Prostate gland (tissue), 2 donors: ENCODE measurements around the gene LSAMP. TPM values are rescaled to one million over a fixed set of nuclear protein-coding genes. Genes with fewer than 3 reads are reported as not detected.

Source experiments
- DNase-seq: peaks from one replicate; pipeline ENCODE4 v3.0.0-alpha.2; 2019; ENCODE audit warnings: low spot score
- H3K27ac ChIP-seq, 2 donors: fragments of 200-600 bp; sonication (generic); 2 replicates each; pipeline ENCODE4 v1.5.1; 2017 to 2019
- H3K27me3 ChIP-seq: fragments of 200-600 bp; sonication (generic); replicated peaks from 2 replicates; pipeline ENCODE4 v1.5.1; 2019; ENCODE audit not compliant: insufficient read depth
- H3K36me3 ChIP-seq, 2 donors: fragments of 200-600 bp; sonication (generic); 1 replicate in 1 of 2; 2 replicates in 1 of 2; pipeline versions ENCODE4 v1.5.1 to v1.8.1; 2017 to 2019
- H3K4me1 ChIP-seq: fragments of 200-600 bp; sonication (generic); replicated peaks from 2 replicates; pipeline ENCODE4 v1.5.1; 2019
- H3K4me3 ChIP-seq, 2 donors: fragments of 200-600 bp; sonication (generic); 2 replicates each; pipeline ENCODE4 v1.5.1; 2017 to 2019
- H3K9me3 ChIP-seq: fragments of 200-600 bp; sonication (generic); 2 replicates; pipeline ENCODE4 v1.5.1; 2017
- POLR2A ChIP-seq: fragments of 450-650 bp; IDR thresholded peaks from one replicate; pipeline ENCODE4 v1.6.1; 2016; ENCODE audit warnings: antibody characterized with exemption, mild to moderate bottlenecking
- POLR2AphosphoS5 ChIP-seq: sonication (generic); formaldehyde crosslinking; IDR thresholded peaks from one replicate; pipeline ENCODE4 v1.6.1; 2017; ENCODE audit warnings: antibody characterized with exemption
- WGBS: methylation state at CpG from one replicate; pipeline ENCODE4 v1.1.5; 2018; 5-methylcytosine and 5-hydroxymethylcytosine counted together
- intact Hi-C: fragments of 100-400 bp; cut with DNase I; formaldehyde crosslinking; loops from one replicate; pipeline ENCODE4 v1.14.2; 2022
- total RNA-seq, 2 donors: library from RNA; depleted of rRNA; stranded (reverse); fragments of >200 nt; gene quantifications; one replicate each; pipeline ENCODE4 v1.1.0, GENCODE V29; 2016
- TF ChIP-seq, protein P1 (sequence below), 4 experiments: fragments of 200-600 bp in 2 of 4; fragments of 450-650 bp in 2 of 4; sonication (generic) in 2 of 4; IDR thresholded peaks; 1 replicate in 3 of 4; 2 replicates in 1 of 4; pipeline ENCODE4 v1.5.1; 2016 to 2019; ENCODE audit warnings: antibody characterized with exemption in 4 of 4, mild to moderate bottlenecking in 2 of 4, moderate library complexity in 2 of 4

Gene LSAMP
- total RNA-seq, 2 donors from 2014 or later: 15.4 to 38.0 TPM

DNA sequence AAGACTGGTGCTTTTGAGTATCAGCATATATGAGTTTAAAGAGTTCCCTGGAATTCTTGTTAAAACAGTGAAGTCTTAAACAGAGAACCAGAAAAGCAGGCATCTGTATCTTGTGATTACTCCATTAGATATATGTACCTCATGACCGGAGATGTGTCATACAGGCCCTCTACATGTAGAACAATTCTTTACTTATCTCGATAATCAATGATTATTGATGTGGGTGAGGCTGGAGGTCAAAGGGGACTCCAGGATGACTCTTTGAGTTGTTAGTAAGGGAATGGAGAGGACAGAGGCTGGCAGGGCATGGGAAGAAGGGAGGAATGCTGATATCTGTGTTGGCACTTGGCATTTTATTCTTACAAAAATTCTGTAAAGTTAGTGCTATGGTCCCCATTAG, 666.3 kb downstream of the LSAMP start:
- DNase-seq: no peak
- no peak overlapping the region for H3K27ac ChIP-seq
- H3K9me3 ChIP-seq: no peaks in the 10 kb centered on the region
- H3K27me3 ChIP-seq: no peaks in the 10 kb centered on the region
- H3K4me3 ChIP-seq: no peak overlapping the region
- 55% methylated on average over 2 of the region's 2 CpGs for WGBS
- no peaks in the 10 kb centered on the region for H3K36me3 ChIP-seq
- H3K4me1 ChIP-seq: no peaks in the 10 kb centered on the region
- intact Hi-C loops: no loop called here
- no peak for TF ChIP-seq POLR2AphosphoS5
- TF ChIP-seq, protein P1, sequence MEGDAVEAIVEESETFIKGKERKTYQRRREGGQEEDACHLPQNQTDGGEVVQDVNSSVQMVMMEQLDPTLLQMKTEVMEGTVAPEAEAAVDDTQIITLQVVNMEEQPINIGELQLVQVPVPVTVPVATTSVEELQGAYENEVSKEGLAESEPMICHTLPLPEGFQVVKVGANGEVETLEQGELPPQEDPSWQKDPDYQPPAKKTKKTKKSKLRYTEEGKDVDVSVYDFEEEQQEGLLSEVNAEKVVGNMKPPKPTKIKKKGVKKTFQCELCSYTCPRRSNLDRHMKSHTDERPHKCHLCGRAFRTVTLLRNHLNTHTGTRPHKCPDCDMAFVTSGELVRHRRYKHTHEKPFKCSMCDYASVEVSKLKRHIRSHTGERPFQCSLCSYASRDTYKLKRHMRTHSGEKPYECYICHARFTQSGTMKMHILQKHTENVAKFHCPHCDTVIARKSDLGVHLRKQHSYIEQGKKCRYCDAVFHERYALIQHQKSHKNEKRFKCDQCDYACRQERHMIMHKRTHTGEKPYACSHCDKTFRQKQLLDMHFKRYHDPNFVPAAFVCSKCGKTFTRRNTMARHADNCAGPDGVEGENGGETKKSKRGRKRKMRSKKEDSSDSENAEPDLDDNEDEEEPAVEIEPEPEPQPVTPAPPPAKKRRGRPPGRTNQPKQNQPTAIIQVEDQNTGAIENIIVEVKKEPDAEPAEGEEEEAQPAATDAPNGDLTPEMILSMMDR (IDR thresholded peaks at IDR 0.05): no peak
- no peak for TF ChIP-seq POLR2A

DNA sequence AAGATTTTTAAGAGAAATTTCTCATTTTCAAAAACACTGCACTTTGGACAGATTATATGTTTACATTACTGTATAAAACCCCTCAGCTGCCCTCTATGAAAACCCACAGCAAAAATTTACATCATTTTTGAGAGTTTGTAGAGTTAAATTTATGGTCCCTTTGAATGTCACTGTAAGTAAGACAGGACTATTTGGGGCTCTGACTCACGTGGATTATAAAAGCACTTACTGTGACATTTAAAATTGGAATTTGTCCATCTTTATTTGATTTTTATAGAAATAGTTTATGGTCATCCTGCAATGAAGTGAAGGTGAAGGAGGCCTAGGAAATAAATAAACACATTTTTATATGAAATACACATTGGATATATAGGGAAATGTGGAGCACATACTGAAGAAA, 672.3 kb downstream of the LSAMP start:
- intact Hi-C loops: no loop called here
- Histone ChIP-seq H3K9me3 (no peaks in the 10 kb centered on the region), H3K27me3 (no peaks in the 10 kb centered on the region), H3K4me1 (no peaks in the 10 kb centered on the region), H3K4me3 (no peak overlapping the region), H3K36me3 (no peaks in the 10 kb centered on the region), H3K27ac (no peak overlapping the region)
- WGBS: 18% methylated on average over 1 of the region's 1 CpG
- no peak for TF ChIP-seq POLR2AphosphoS5
- TF ChIP-seq, protein P1 (IDR thresholded peaks at IDR 0.05): no peak
- no peak for DNase-seq

DNA sequence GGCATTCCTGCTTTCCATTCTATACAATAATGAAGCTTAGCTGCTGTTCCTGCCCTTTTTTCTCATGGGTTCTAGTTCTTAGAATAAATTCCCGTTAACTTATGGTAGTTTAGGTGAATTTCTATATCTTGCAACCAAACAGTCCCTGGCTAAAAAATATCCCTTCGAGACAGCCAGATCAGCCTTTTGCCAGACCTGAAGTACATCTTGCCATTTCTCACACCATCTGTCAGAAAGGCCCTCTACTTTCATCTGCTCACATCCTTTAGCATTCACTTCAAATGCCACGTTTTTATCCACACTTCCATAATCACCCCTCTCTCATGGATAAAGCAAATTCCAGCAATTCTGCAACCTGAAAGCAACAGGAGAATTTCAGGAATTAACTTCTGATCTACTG, 676.6 kb downstream of the LSAMP start:
- TF ChIP-seq POLR2AphosphoS5 (no peak), POLR2A (no peak)
- TF ChIP-seq, protein P1 (IDR thresholded peaks at IDR 0.05): no peak
- WGBS: 89% methylated on average over 3 of the region's 3 CpGs
- Histone ChIP-seq H3K27ac (no peak overlapping the region), H3K4me1 (no peaks in the 10 kb centered on the region), H3K9me3 (no peaks in the 10 kb centered on the region), H3K36me3 (no peaks in the 10 kb centered on the region), H3K27me3 (no peaks in the 10 kb centered on the region), H3K4me3 (no peak overlapping the region)
- intact Hi-C loops: no loop called here
- no peak for DNase-seq

DNA sequence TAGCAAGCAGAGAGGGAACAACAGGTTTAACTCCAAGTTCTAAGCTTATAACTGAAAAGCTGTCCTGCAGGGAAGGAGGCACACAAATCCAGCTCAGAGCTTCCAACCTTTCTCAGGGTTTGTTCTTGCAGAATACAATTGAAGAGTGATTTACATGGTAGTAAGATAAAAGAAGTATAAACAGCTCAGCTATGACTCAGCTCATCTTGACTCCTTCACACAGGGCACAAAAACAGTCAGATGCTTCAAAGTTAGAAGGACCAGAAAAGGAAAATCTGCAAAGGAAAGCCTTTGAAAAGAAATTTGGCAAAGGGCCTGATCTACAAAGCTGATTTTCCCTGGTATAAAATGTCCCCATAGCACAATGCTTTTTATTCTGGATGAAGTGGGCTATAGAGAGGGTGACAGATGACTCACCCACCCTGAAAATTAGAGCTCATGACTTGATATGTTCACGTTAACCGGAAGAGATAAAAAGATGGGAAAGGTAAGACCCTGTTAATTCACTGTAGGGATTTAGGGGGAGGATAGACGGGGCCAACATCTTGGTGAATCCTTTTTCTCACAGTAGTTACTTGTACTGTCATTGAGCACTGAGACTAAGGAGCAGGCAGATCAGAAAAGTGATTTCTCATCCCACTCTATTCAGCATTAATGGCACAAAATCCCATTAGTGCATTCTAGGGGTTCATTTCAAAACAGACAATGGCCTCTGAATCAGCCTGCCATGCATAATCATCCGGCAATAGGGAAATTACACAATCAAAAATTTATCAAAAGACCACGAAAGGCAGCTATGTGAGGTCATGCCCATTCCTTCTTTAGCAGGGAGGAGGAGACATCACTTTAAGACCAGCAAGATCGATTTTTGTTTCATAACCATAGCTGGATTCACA, 678.5 kb downstream of the LSAMP start:
- 61% methylated on average over 6 of the region's 6 CpGs for WGBS
- Histone ChIP-seq H3K9me3 (no peaks in the 10 kb centered on the region), H3K27ac (no peak overlapping the region), H3K36me3 (no peaks in the 10 kb centered on the region), H3K4me1 (no peaks in the 10 kb centered on the region), H3K27me3 (no peaks in the 10 kb centered on the region), H3K4me3 (no peak overlapping the region)
- intact Hi-C loops: loop anchor here (2.0 kb wide), 1 partner anchor 74 kb away; no protein-coding TSS in a partner anchor
- no peak for DNase-seq
- TF ChIP-seq, protein P1 (IDR thresholded peaks at IDR 0.05): no peak
- TF ChIP-seq POLR2A: no peak
- no peak for TF ChIP-seq POLR2AphosphoS5

DNA sequence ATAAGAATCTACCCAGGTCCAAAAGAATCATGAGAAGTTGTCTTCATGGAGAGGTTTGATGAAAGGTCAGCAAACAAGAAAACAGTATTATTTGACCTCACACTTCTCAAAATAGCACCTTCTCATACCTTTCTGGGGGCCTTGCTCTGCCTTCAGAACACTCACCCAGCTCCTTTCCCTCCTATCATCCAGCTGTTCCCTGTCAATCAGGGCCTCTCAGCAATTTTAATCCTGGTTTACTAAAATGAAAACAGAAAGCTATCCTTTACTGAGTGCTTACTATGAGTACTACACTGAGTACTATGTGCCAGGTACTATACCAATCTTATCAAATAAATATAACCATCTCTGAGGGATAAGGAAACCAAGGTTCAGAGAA, 683.4 kb downstream of the LSAMP start:
- no peak overlapping the region for H3K27ac ChIP-seq
- no peak overlapping the region for H3K4me3 ChIP-seq
- intact Hi-C loops: no loop called here
- no peaks in the 10 kb centered on the region for H3K4me1 ChIP-seq
- H3K9me3 ChIP-seq: no peaks in the 10 kb centered on the region
- no peaks in the 10 kb centered on the region for H3K27me3 ChIP-seq
- TF ChIP-seq, protein P1 (IDR thresholded peaks at IDR 0.05): no peak
- no peak for TF ChIP-seq POLR2AphosphoS5
- no peak for TF ChIP-seq POLR2A
- DNase-seq: no peak
- H3K36me3 ChIP-seq: no peaks in the 10 kb centered on the region
